ENCODE data around the gene PNPT1. TPM values are rescaled to one million over a fixed set of nuclear protein-coding genes. Genes with fewer than 3 reads are reported as not detected.
"Not testable (repeated sequence)": the region's sequence is repeated elsewhere in the genome, so short reads cannot be mapped to it uniquely, and the experiment has no call there.

The PNPT1 gene
- polyA plus RNA-seq, 12 donors: 14.7 to 24.8 (median 18.4) TPM; not detected in 1

- no peak for DNase-seq
Measured at GRCh38 chr2:55607717-55608116, 85.9 kb downstream of the PNPT1 start.

- DNase-seq: no peak
Measured at GRCh38 chr2:55604027-55604565, 89.5 kb downstream of the PNPT1 start.

DNA sequence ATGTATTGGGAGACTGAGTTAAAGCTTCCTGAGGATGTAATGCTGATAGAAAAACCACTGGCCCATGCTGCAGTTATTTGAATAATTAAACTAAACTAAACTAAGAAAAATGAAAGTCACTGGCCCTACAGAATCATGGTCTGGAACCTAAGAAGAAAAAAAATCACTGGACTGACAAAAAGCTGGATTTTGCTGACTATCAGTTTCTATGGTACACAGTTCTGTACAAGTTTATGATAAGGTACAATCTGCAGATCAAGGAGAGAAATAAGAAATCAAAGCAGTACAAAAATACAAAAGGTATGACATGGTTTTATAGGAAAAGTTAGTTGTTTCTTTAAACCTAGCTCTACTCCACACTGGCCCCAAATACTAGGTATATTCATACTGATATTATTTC, 91.8 kb downstream of the PNPT1 start:
- no peak for DNase-seq

GRCh38 chr2:55598056-55598795, 95.4 kb downstream of the PNPT1 start:
- DNase-seq: no peak

GRCh38 chr2:55596795-55597194, 96.8 kb downstream of the PNPT1 start:
- not testable (repeated sequence) for DNase-seq

DNA sequence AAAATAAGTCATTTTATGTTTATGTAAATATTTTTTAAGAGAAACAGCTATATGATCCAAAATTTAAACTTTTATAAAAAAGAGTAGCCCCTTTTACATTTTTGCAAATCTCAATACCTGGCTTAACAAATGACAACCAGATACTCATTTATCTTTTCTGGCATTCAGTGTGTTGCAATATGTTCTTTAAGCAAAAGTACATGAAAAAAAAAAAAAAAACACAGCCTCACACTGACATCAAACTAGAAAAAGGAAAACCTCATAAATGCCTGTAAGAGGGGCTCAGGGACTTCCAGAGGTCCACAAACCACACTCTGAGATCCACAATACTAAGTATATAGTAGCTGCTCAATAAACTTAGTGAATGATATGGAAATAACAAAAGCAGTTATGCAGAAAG, 98.1 kb downstream of the PNPT1 start:
- DNase-seq: no peak

- no peak for DNase-seq
Measured at GRCh38 chr2:55592130-55592529, 101.5 kb downstream of the PNPT1 start.

DNA sequence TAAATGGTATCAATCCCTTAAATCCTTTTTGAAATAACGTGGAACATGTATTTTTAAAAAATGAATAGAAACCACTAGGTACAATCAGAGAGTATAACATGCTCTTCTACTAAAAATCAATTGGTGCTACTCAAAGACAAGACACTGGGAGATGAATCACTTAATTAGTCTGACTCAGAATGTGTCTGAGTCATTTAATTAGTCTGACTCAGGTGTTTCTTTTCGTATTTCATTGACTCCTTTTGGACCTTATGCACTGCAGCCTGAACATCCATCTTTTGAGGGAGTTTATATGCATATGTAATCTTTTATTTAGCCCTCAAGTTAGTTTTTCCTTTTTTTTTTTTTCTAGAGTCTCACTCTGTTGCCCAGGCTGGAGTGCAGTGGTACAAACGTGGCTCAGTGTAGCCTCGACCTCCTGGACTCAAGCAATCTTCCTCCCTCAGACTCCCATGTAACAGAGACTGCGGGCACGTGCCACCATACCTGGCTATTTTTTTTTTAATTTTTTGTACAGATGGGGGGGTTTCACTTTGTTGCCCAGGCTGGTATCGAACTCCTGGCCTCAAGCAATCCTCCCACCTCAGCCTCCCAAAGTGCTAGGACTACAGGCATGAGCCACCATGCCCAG, 102.7 kb downstream of the PNPT1 start:
- no peak for DNase-seq

- DNase-seq: no peak
Measured at GRCh38 chr2:55585451-55586080, 108.1 kb downstream of the PNPT1 start.

Other genes starting within 250 kb of the PNPT1 start
- gene CFAP36, start 174.1 kb downstream of the PNPT1 start, polyA plus RNA-seq (ENCODE audit: insufficient read length in 12 of 12): 10 to 100 TPM in 11 of 12 donors, not detected in 1; 21.6 to 69.5 (median 31.8) TPM
- 10 to 100 TPM in 11 of 12 donors, not detected in 1; 37.0 to 59.7 (median 47.5) TPM for gene PPP4R3B, start 76.2 kb downstream of the PNPT1 start, polyA plus RNA-seq (ENCODE audit: insufficient read length in 12 of 12)
- 10 to 100 TPM in 11 of 12 donors, not detected in 1; 19.1 to 74.2 (median 35.5) TPM for gene EFEMP1, start 229.9 kb upstream of the PNPT1 start, polyA plus RNA-seq (ENCODE audit: insufficient read length in 12 of 12)

Measured in muscle of arm (tissue), 12 donors.